Measurements from ENCODE around the gene ANKRD6.

DNA sequence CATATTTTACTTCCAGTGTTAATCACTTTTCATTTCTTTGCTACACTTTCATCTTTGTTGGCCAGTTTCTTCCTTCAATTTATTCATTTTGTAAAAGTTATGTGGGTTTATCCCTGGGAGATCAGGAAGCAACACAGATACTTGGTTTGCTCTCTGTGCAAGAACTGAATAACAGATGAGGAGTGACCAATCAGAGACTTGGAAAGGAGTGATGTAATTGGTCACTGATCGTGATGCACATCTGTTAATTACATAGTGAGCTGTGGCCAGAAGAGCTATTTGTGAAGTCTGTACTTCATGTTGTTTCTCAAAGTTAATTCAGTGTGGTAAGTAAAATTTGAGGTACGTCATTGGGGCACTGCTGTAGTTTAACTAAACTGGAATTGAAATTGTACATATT lies 21.3 kb downstream of the ANKRD6 start:
- TF ChIP-seq, protein P1, sequence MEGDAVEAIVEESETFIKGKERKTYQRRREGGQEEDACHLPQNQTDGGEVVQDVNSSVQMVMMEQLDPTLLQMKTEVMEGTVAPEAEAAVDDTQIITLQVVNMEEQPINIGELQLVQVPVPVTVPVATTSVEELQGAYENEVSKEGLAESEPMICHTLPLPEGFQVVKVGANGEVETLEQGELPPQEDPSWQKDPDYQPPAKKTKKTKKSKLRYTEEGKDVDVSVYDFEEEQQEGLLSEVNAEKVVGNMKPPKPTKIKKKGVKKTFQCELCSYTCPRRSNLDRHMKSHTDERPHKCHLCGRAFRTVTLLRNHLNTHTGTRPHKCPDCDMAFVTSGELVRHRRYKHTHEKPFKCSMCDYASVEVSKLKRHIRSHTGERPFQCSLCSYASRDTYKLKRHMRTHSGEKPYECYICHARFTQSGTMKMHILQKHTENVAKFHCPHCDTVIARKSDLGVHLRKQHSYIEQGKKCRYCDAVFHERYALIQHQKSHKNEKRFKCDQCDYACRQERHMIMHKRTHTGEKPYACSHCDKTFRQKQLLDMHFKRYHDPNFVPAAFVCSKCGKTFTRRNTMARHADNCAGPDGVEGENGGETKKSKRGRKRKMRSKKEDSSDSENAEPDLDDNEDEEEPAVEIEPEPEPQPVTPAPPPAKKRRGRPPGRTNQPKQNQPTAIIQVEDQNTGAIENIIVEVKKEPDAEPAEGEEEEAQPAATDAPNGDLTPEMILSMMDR (IDR thresholded peaks at IDR 0.05) = no peak
- TF ChIP-seq SIN3A (IDR thresholded peaks at IDR 0.05; ENCODE audit: borderline replicate concordance, low read depth, low read length) (no peak), FOSL2 (IDR thresholded peaks at IDR 0.05; ENCODE audit: borderline replicate concordance, low read depth) (no peak), POLR2AphosphoS5 (IDR thresholded peaks at IDR 0.05; ENCODE audit: low read depth, low read length) (no peak), FOXM1 (IDR thresholded peaks at IDR 0.05; ENCODE audit: low read depth) (no peak), EP300 (IDR thresholded peaks at IDR 0.05; ENCODE audit: borderline replicate concordance in 1 of 2, low read depth in 1 of 2, low read length in 1 of 2) (no peak), EZH2phosphoT487 (IDR thresholded peaks at IDR 0.05; ENCODE audit: borderline replicate concordance, low read depth) (no peak), NRF1 (IDR thresholded peaks at IDR 0.05; ENCODE audit: low read depth, low read length) (no peak), TAF1 (IDR thresholded peaks at IDR 0.05; ENCODE audit: borderline replicate concordance, low read depth, low read length) (no peak), YY1 (IDR thresholded peaks at IDR 0.05; ENCODE audit: low read depth) (no peak), TEAD4 (IDR thresholded peaks at IDR 0.05; ENCODE audit: borderline replicate concordance, insufficient read depth) (no peak)
- TF ChIP-seq, protein P2, sequence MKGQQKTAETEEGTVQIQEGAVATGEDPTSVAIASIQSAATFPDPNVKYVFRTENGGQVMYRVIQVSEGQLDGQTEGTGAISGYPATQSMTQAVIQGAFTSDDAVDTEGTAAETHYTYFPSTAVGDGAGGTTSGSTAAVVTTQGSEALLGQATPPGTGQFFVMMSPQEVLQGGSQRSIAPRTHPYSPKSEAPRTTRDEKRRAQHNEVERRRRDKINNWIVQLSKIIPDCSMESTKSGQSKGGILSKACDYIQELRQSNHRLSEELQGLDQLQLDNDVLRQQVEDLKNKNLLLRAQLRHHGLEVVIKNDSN (IDR thresholded peaks at IDR 0.05; ENCODE audit: borderline replicate concordance, low read depth) = no peak
- TF ChIP-seq, protein P3, sequence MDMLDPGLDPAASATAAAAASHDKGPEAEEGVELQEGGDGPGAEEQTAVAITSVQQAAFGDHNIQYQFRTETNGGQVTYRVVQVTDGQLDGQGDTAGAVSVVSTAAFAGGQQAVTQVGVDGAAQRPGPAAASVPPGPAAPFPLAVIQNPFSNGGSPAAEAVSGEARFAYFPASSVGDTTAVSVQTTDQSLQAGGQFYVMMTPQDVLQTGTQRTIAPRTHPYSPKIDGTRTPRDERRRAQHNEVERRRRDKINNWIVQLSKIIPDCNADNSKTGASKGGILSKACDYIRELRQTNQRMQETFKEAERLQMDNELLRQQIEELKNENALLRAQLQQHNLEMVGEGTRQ (IDR thresholded peaks at IDR 0.05; ENCODE audit: borderline replicate concordance, low read depth, low read length) = no peak
